NCI-H510A treated with DMSO at 0.1 percent for 48 hours (cell line): Measurements from ENCODE around the gene RHOG.
"Not testable (repeated sequence)": the region's sequence is repeated elsewhere in the genome, so short reads cannot be mapped to it uniquely, and the experiment has no call there.

Experiments
- DNase-seq: peaks from one replicate; lab custom pipeline; 2025; lab: John Stamatoyannopoulos, UW

RHOG gene

DNA sequence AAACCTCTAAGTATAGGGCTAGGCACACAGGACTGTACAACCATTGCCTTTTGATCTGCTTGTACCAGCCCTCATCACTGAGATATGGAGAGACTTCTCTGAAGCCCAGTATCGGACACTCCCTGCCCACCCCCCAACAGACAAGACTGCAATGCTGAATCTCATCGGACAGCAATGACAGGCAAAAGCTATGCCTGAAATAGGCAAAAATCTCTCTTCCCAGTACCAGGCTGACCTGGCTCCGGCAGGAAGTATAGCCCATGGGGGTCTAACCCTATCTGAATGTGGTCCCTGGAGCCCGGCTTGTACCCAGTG, 6.5 kb downstream of the RHOG start:
- DNase-seq, result no peak

DNA sequence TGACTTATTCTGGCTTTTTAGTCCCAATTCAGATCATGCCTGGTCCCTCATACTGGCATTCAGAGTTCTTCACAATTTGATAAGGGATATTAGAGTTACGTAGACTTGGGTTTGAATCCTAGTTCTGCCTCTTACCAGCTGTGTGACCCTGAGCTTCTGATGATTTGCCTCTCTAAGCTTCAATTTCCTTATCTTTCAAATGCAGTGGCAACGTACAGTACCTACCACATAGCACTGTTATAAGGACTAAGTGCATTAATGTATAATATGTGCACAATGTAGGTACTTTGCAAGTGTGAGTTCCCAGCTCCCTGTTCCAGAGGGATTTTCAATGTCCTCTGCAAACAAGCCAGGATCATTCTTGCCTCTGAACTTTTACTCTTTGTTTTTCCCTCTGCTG, 7.3 kb downstream of the RHOG start:
- DNase-seq, result no peak

DNA sequence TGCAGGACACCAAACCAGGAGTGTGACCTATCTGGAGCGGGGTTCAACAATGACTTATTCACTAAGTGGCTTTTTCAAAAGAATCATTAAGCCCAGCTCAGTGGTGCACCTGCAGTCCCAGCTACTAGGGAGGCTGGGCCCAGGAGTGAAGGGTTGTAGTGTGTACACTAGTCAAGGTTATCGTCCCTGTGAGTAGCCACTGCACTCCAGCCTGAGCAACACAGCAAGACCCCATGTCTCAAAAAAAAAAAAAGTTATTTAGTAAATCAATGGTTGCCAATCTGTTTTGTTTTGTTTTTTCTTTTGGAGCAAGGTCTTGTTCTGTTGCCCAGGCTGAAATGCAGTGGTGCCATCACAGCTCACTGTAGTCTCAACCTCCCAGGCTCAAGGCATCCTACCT, 7.9 kb downstream of the RHOG start:
- no peak for DNase-seq

DNA sequence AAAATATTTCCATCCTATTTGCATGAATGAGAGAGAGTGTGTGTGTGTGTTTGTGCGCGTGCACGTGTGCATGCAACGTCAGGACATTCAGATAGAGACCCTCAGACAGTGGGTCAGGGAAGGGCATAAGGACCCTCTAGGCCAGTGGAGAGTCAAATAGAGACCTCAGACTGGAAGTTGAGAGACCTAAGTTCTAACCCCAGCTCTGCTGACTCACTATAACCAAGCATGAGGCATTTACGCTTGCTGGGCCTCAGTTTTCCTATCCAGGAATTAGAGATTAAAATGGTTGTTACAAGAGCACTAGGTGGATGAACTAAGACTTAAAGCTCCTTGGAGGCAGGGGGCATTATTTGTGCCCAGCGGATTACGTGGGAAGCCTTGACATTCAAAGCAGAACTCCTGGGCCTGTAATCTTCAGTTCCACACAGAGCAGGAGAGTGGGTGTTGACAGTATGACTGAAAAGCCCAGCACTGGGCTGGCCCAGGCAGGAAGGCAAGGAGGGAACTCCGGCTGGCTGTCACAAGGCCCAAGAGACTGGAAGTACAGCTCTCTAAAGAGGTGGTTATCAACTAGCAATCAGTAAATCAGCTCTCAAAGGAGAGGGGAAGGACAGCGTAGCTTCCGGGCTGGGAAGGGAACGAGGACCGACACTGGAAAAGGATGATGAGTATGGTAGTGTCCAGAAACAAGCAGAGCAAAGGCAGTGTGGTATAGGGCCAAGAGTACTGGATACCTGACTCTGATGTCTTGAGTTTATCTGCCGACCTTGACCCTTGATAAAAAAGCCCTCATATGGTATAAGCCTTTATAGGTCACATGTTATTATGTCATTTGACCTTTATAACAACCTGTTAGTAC, 9.2 kb downstream of the RHOG start:
- DNase-seq, result no peak

DNA sequence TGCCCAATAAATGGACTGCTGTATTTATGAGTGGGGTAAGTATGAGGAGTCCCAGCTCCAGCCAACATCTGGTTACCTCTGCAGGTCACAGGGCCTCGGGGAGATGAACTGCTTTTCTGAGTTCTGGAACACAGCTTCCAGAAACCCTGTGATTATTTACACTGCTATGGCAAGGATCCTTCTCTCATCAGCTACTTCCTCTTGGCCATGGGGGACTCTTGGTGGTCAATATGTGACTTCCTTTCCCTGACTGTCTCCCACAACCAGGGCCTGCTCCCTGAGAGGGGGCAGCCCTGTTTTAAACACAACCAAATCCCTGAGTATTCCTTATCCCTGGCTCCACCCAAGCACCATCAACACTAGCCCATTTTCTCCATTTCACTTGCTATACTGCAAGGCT, 10.0 kb downstream of the RHOG start:
- no peak for DNase-seq

DNA sequence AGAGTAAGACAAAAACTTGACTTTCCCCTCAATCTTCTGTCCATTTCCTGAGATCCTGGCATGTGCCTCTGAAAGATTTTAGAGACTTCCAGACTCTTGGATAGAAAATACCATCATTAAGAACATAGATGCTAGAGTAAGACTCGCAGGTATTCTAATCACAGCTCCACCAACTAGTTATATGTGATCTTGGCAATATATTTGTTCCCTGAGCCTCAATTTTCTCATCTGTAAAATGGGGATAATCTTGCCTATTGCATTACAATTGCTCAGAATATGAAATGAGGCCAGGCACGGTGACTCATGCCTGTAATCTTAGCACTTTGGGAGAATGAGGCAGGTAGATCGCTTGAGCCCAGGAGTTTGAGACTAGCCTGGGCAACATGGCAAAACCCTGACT, 10.7 kb downstream of the RHOG start:
- no peak for DNase-seq

DNA sequence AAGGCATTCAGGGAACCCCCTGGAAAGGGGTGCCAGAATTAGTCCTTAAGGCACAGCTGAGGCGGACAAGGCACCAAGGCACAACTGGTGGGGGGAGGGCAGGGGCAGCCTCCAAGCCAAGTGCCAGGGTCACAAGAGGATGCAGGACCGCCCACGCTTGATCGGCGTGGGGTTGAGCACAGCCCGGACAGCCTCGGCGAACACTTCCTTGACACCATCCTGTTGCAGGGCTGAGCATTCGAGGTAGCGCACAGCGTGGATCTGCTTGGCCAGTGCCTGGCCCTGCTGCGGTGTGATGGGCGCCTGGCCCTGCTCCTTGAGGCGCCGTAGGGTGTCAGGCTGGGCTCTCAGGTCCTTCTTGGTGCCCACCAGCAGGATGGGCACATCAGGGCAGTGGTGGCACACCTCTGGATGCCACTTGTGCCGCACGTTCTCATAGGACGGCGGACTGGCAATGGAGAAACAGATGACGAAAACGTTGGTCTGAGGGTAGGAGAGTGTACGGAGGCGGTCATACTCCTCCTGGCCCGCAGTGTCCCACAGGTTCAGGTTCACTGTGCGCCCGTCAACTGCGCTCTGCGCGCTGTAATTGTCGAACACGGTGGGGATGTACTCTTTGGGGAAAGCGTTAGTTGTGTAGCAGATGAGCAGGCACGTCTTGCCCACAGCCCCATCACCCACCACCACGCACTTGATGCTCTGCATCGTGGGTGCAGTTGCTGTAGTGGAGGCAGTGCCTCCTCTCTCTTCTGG, 13.1 kb downstream of the RHOG start:
- DNase-seq, result no peak

DNA sequence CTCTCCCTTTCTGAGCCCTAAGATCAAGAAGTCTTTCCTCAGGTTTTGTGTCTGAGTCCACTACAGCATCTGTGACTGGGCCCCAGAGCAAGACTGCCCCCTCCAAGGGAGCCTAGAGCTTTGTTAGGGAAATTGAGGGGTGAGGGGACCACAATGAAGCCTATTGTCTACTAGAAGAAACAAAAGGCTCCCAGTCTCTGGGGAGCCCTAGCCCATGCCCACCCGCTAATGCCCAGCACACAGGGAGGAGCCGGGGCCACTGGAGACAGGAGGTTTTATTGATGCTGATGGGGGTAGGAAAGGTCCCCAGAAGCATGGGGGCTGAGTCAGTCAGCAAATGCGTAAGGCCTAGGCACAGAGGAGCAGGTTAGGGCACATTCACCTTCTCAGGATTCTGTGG, 14.0 kb downstream of the RHOG start:
- DNase-seq, result no peak

DNA sequence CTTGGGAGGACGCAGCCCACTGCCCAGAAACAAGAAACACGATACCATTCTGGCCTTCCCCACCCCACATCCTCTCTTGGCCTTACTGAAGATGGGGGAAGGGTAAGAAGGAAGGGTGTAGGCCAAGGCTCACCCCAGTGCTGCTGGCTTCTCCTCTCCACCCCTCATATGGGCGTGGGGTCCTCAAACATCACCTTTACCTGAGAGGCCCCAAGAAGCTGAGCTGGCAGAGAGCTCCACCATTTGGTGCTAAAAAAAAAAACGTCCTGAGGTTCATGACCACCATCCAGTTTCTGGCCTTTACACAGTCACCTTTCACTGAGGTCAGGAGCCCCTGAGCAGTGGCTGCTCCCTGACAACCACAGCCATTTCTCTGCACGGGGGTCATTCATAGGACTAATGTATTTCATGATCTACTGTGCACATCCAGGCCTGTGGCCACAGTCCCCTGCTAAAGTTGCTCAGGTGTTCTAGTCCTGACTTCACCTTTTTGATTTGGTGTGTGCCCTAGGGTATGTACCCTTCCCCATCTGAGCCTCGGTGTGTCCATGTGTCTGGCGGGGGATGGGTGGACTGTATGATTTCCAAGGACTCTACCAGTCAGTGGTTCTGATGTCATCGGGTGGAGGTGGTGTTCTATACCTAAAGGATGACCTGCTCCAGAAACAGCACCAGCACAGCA, 15.1 kb downstream of the RHOG start:
- DNase-seq, result no peak

DNA sequence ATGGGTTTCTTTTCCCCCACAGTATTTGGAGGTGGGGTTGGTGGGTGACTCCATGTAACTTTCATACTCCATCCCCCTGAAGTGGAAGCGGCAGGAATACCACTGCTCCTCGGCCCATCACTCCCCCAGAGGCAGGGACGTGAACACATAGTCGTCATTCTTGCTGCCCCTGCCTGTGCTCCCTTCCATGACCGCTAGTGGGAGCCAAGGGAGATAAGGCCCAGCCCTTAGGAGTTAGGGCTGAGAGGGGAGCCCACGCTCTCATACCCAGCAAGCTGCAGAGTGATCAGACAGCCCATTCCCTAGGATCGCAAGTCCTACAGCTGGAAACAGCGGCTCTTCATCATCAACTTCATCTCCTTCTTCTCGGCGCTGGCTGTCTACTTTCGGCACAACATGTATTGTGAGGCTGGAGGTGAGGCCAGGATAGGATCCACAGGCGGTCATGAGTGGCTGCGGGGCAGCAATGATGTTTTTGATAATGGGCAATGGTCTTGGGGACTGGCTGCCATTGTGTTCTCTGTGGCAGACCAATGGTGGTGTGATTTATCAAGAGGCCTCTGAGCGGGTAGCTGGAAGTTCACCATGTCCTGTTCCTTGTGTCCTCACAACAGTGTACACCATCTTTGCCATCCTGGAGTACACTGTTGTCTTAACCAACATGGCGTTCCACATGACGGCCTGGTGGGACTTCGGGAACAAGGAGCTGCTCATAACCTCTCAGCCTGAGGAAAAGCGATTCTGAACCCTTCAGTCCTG, 15.9 kb downstream of the RHOG start:
- peak; percentile 9 for DNase-seq

DNA sequence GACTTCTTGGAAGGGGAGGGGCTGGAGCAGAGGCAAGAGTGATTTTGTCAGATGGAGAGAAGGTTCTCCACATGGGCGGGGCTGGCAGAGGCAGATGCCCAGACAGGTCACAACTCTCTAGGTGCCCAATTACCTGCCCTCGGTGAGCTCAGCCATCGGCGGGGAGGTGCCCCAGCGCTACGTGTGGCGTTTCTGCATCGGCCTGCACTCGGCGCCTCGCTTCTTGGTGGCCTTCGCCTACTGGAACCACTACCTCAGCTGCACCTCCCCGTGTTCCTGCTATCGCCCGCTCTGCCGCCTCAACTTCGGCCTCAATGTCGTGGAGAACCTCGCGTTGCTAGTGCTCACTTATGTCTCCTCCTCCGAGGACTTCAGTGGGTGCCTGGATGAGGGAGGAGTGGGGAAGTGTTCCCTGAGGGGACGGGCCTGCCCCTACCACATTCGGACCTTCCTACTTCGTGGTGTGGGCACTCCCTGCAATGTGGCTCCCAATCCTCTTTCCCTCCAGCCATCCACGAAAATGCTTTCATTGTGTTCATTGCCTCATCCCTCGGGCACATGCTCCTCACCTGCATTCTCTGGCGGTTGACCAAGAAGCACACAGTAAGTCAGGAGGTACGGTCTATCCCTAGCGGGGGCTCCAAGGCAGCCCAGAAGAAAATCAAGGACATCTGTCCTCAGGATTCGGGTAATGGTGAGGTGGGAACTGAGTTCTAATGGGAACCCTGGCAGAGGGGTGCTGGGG, 16.8 kb downstream of the RHOG start:
- DNase-seq, result no peak

DNA sequence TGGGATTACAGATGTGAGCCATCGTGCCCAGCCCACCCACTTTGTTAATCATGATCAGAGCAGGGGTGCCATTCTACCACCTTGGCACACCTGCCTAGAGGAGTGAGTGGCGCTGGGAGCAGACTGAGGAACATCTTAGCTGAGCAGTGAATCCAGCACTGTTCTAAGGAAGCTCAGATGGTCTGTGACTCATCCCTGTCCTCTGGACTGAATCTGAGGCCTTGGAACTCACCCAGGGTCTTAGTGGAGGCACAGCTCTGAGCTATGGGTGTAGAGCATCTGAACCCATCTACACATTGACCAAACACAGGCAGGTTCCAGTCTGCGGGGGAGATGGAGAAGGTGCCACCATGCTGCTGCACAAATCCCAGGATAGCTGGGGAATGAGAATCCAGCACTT, 17.5 kb downstream of the RHOG start:
- no peak for DNase-seq

DNA sequence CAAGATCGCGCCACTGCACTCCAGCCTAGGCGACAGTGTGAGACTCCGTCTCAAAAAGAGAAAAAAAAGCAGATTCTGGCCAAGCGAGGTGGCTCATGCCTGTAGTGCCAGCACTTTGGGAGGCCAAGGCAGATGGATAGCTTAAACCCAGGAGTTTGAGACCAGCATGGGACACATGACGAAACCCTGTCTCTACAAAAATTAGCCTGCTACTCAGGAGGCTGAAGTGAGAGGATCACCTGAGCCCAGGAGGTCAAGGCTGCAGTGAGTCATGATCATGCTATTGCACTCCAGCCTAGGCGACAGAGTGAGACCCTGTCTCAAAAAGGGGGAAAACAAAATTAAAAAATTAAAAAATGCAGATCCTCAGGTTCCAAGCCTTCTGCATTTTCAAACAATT, 18.4 kb downstream of the RHOG start:
- DNase-seq, result no peak

DNA sequence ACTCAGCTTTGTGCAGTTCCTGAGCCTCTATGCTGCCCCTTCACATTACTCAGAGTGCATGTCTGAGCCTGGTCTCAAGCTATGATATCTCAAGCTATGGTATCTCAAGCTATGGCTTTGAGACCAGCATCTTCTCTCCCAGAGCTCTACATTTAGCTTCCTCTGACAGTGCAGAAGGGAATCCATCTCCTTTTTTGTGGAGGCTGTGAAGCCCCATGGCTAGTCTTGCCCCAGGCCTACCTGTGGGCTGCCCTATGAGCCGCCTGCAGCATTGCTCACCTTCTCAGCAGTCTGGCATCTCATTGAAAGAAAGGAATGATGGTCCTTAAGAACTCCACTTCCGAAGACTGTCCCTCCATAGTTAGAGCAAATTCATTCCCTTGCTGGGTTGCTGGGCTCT, 19.8 kb downstream of the RHOG start:
- DNase-seq, result no peak

DNA sequence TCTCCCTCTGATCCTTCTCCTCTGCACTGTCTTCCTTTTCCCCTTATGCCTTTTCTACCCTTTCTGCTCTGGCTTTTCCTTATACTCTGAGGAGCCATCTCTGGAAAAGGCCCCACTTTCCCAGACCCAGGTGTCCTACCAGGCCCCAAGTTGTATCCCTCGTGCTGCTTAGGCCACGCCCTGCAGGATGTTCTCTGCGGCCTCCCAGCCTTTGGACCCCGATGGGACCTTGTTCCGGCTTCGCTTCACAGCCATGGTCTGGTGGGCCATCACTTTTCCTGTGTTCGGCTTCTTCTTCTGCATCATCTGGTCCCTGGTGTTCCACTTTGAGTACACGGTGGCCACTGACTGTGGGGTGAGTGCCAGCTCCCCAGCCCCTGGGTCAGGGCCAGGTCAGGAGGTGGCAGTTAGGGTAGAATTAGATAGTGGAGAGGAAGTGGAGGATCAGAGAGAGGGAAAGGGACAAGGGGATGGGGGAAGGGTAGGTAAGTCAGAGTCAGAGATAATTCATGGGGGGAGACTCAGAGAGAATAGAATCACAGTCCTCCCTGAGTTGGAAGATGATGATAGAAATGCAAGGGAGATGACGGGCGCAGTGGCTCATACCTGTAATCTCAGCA, 23.5 kb downstream of the RHOG start:
- no peak for DNase-seq

DNA sequence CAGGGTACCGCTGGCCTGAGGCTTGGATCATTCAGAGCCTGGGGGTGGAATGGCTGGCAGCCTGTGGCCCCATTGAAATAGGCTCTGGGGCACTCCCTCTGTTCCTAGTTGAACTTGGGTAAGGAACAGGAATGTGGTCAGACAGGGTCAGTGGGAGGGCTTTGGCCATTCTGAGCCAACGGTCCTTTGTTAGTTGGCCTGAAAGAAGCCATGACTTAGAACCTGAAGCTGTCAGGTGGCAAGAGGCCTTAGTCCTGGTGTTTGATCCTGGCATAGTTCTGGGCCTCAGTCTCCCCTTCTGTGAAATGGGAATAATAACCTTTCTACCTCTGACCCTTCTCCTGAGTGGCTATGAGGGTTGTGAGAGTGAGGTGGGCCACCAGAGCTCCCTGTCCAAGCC, 24.1 kb downstream of the RHOG start:
- no peak for DNase-seq

DNA sequence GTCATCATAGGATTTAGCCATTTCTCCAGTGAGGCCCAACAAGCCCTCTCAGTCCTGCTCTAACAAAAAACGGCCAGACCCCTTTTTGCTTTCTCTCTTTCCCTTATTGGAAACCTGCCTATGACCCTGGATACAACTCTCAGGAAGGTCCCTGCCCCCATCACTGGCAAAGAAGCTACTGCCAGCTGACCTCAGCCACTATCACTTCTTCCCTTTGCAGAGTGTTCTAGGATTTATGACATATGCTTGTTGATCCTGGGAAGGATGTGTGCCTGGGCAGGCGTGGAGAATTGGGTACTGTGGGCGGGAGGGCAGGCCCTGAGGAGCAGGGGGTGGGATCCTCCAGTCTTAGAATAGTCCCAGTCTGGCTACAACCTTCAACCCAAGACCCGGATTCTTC, 24.9 kb downstream of the RHOG start:
- no peak for DNase-seq

DNA sequence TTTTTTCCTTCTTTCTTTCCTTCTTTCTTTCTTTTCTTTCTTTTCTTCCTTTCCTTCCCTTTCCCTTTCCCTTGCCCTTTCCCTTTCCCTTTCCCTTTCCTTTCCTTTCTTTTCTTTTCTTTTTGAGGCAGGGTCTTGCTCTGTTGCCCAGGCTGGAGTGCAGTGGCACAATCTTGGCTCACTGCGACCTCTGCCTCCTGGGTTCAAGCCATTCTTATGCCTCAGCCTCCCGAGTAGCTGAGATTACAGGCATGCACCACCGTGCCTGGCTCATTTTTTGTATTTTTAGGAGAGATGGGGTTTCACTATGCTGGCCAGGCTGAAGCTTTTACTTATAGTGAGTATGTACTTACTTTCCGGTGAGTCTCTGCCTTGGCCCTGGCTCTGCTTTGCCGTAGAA, 25.9 kb downstream of the RHOG start:
- DNase-seq, result not testable (repeated sequence)

DNA sequence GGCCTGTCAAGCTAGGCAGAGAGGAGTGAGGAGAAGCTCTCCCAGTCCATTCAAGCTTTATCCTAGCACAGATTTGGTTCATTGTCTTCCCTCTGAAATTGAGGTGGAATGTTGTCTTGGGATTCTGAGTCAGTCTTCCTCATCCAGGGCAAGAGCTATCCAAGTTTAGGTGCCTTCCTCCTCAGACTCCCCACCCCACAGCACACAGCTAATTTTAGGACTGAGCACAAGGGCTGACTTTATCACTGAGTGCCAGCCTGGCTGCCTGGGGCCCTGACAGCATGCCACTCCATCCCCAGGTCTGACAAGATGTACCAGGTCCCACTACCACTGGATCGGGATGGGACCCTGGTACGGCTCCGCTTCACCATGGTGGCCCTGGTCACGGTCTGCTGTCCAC, 29.8 kb downstream of the RHOG start:
- no peak for DNase-seq

DNA sequence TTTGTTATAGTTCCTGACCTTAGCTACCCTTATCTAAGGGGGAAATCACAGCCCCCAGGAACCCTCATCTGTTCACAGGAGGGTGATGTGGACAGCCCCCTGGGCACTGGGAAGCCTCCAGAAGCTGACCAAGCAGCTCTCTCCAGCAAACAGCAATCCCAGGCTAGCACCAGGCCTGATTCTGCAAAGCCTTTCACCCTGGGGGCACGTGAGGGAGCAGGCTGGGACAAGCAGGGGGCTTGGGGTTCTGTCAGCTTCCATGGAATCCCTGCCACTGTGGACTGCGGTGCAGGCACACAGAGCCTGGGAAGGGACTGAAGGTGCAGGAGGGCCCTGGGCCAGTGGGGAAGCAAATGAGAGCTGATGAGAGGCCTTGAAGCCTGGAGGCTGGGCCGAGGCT, 30.3 kb downstream of the RHOG start:
- no peak for DNase-seq

DNA sequence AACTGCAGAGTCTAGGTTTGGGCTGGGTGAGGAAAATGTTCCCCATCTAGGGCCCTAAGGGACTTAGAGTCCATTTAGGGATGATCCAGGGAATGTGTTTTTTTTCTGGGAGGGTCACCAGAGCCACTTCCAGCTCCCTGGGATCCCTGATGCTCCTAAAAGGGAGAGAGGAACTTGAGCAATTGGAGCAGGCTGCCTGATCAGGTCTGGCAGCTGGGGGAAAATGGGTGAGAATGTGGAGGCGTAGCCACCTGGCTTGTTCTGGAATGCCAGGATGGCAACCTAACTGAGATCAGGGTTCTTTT, 31.2 kb downstream of the RHOG start:
- DNase-seq, result no peak
